Measurements from ENCODE around the gene TUBA8.
"Not testable (repeated sequence)": the region's sequence is repeated elsewhere in the genome, so short reads cannot be mapped to it uniquely, and the experiment has no call there.

The TUBA8 gene

DNA sequence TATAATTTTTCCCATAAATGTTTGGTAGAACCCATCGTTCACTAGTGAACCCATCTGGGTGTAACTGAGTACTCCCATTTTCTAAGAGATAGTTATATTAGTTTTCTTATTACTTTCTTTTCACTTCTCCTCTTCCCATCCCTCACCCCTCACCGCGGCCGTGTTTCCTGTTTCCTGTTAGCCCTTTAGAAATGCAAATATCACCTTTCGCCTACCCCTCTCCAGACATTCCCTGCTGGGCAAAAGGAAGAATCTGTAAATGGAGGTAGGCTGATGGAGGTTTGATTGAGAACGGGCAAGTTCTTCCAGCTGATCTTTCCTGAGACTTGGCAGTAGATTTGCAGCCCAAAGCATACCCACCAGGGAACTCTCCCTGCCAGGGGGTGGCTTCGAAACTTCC is 54.7 kb downstream of the TUBA8 start:
- H3K4me3 ChIP-seq (ENCODE audit: low read depth, low read length): not testable (repeated sequence)

DNA sequence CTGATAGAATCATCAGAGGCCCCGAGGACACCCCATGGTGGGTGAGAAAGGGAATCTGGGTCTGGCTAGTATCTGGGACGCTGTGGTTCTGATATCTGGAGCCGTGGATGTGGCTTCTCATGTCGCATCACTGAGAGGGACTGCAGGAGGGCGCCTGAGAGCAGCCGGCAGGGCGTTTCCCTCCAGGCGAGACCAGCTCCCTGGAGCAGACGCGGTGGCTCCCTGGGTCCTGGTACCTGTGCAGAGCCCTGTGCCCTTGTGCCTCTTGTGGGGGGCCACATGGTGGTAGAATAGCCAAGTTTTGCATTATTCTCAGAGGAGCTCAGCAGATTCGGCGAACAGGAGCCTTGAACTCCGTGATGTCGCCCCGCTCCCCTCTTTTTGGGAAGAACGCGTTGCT is 59.7 kb downstream of the TUBA8 start:
- H3K4me3 ChIP-seq (ENCODE audit: low read depth, low read length): not testable (repeated sequence)

DNA sequence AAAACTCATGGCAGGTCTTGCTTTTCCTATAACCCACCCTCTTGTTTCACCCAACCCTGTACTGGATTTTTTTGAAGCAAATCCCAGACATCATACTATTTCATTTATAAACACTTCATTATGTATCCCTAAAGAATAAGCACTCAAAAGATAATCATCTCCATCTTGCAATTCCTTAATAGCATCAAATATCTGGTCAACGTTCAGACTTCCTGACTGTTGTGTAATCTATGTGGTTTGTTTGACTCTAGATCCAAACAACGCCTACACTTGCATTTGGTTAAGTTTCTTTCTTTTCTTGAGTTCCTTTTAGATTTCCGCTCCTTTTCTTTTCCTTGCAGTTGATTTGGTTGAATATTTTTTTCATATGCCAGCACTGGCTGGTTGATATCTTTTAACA is 61.6 kb downstream of the TUBA8 start:
- not testable (repeated sequence) for H3K4me3 ChIP-seq (ENCODE audit: low read depth, low read length)

GRCh38 chr22:18172776-18173175 is 62.2 kb downstream of the TUBA8 start:
- H3K4me3 ChIP-seq (ENCODE audit: low read depth, low read length): not testable (repeated sequence)

- not testable (repeated sequence) for H3K4me3 ChIP-seq (ENCODE audit: low read depth, low read length)
Measured at GRCh38 chr22:18173441-18173840, 62.8 kb downstream of the TUBA8 start.
